Ishikawa (cell line): ENCODE results near the gene OCSTAMP.

Source experiments
- CEBPB ChIP-seq: IDR thresholded peaks from 2 replicates; pipeline ENCODE4 v1.6.1; 2012
- CREB1 ChIP-seq: IDR thresholded peaks from 2 replicates; pipeline ENCODE4 v1.6.1; 2012; ENCODE audit warnings: low read depth
- EGR1 ChIP-seq: IDR thresholded peaks from 2 replicates; pipeline ENCODE4 v1.6.1; 2012
- EP300 ChIP-seq: IDR thresholded peaks from 2 replicates; pipeline ENCODE4 v1.6.1; 2012; ENCODE audit warnings: borderline replicate concordance
- FOXM1 ChIP-seq: IDR thresholded peaks from 2 replicates; pipeline ENCODE4 v1.6.1; 2012; ENCODE audit warnings: low read depth, borderline replicate concordance
- NFIC ChIP-seq: IDR thresholded peaks from 2 replicates; pipeline ENCODE4 v1.6.1; 2012
- RAD21 ChIP-seq: IDR thresholded peaks from 2 replicates; pipeline ENCODE4 v1.6.1; 2012; ENCODE audit warnings: low read depth
- REST ChIP-seq: IDR thresholded peaks from 2 replicates; pipeline ENCODE4 v1.6.1; 2012; ENCODE audit warnings: low read depth, mild to moderate bottlenecking
- TAF1 ChIP-seq: IDR thresholded peaks from 2 replicates; pipeline ENCODE4 v1.6.1; 2012; ENCODE audit warnings: low read depth, mild to moderate bottlenecking
- TCF12 ChIP-seq: IDR thresholded peaks from 2 replicates; pipeline ENCODE4 v1.6.1; 2012; ENCODE audit warnings: low read depth
- TEAD4 ChIP-seq: IDR thresholded peaks from 2 replicates; pipeline ENCODE4 v1.6.1; 2012
- YY1 ChIP-seq: IDR thresholded peaks from 2 replicates; pipeline ENCODE4 v1.6.1; 2012; ENCODE audit warnings: low read depth
- TF ChIP-seq, protein P1 (sequence below): IDR thresholded peaks from 2 replicates; pipeline ENCODE4 v1.6.1; 2012
- TF ChIP-seq, protein P2 (sequence below): IDR thresholded peaks from 2 replicates; pipeline ENCODE4 v1.6.1; 2012

The OCSTAMP gene

GRCh38 chr20:46584508-46584907, 34.1 kb upstream of the OCSTAMP start:
- TF ChIP-seq REST (no peak), EP300 (no peak), YY1 (no peak)
- TF ChIP-seq, protein P1, sequence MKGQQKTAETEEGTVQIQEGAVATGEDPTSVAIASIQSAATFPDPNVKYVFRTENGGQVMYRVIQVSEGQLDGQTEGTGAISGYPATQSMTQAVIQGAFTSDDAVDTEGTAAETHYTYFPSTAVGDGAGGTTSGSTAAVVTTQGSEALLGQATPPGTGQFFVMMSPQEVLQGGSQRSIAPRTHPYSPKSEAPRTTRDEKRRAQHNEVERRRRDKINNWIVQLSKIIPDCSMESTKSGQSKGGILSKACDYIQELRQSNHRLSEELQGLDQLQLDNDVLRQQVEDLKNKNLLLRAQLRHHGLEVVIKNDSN, result no peak

- TF ChIP-seq TCF12, result no peak
- TF ChIP-seq, protein P1, result peak; percentile 20; the same call in 1 of the 2 replicates
These were observed 33.2 kb upstream of the OCSTAMP start for GRCh38 chr20:46583411-46584214.

DNA sequence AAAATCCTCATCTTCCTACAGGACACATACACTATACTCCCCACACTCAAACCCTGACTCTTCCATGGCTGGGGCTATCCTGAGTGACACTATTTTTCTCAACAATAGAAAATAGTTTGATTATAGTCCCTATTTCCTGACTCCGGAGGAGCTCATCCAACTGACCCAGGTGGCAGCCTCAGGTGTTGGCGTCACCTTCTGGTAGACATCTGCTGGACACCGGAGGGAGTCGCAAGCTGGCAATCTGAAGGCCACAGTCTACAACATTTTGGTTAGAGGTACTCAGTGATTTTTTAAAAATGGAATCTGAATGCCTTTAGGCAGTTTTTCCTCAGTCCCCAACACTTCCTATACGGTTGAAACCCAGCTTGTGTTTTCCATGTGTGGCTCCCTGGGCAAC, 32.2 kb upstream of the OCSTAMP start:
- TF ChIP-seq EGR1 (no peak), CEBPB (no peak), TEAD4 (no peak), YY1 (no peak), TCF12 (no peak), REST (no peak), NFIC (no peak)
- TF ChIP-seq, protein P2, sequence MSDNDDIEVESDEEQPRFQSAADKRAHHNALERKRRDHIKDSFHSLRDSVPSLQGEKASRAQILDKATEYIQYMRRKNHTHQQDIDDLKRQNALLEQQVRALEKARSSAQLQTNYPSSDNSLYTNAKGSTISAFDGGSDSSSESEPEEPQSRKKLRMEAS, result no peak
- TF ChIP-seq, protein P1, result no peak

DNA sequence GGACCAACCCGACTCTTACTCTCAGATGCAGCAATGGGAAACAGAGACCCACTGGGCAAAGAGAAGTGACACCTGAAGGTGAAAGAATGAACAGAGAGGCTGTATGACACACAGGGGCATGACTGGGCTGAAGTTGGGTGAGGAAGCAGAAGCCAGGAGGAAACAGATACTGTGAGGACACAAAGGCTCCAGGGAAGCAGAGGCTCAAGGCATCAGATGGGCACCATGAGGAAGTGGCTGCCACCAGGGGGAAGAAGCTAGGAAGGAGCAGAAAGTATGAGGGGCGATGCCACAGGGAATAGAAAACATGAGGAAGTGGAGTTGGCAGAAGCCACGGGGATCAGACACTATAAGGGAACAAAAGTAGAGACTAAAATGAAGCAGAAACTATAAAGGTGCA, 30.9 kb upstream of the OCSTAMP start:
- TF ChIP-seq RAD21 (no peak), TEAD4 (no peak), EGR1 (no peak), CEBPB (no peak), FOXM1 (no peak), TAF1 (no peak), CREB1 (no peak), NFIC (no peak), REST (no peak)
- TF ChIP-seq, protein P2, result no peak

- TF ChIP-seq CEBPB (no peak), EP300 (no peak)
These were observed 30.3 kb upstream of the OCSTAMP start for GRCh38 chr20:46580613-46581205.
